ENCODE results near the gene DACT1. TPM values are rescaled to one million over a fixed set of nuclear protein-coding genes. Genes with fewer than 3 reads are reported as not detected.

The DACT1 gene
- total RNA-seq, 2 donors from 2014 or later = 0.91 to 1.8 TPM

GRCh38 chr14:58687232-58687795, 49.6 kb downstream of the DACT1 start:
- Mint-ChIP-seq H3K4me1 (no peaks in the 10 kb centered on the region), H3K4me3 (no peak overlapping the region), H3K27me3 (peaks cover 7% of the 10 kb centered on the region), H3K27ac (no peak overlapping the region), H3K36me3 (ENCODE audit: low read depth) (no peaks in the 10 kb centered on the region)
- no peak for ATAC-seq
- no peaks in the 10 kb centered on the region for H3K9me3 ChIP-seq (ENCODE audit: control insufficient read depth, low read length, poor library complexity, severe bottlenecking)
- no peak for DNase-seq

DNA sequence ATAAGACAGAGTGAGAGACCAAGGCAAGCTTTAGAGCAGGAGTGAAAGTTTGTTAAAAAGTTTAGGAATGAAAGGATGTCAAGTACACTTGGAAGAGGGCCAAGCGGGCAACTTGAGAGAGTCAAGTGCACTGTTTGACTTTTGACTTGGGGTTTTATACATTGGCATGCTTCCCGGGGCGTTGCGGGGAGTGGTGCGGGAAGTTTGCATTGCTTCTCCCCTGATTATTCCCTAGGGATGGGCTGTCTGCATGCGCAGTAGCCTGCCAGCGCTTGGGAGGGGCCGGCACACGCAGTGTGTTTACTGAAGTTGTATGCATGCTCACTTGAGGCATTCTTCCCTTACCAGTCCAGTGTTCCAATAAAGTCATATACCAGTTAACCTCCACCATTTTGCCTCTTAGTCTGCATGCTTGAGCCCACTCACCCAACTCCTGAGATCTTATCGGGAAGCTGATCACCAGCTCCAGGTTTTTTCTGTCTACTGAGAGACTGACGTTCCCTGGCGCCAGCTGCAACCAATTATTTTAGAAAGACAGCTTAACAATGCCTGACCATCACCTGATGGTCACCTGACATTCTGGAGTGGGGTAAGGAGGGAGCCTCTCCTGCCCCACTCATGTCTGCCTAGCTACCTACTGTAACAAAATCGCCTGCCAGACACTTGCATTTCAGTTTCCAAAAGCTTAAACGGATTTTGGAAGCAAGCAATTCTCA, 53.2 kb downstream of the DACT1 start:
- peaks cover 8% of the 10 kb centered on the region for H3K27me3 Mint-ChIP-seq
- ATAC-seq (no peak), DNase-seq (no peak)
- H3K4me1 Mint-ChIP-seq = no peaks in the 10 kb centered on the region
- H3K27ac Mint-ChIP-seq = no peak overlapping the region
- H3K36me3 Mint-ChIP-seq (ENCODE audit: low read depth) = no peaks in the 10 kb centered on the region
- H3K4me3 Mint-ChIP-seq = no peak overlapping the region
- no peaks in the 10 kb centered on the region for H3K9me3 ChIP-seq (ENCODE audit: control insufficient read depth, low read length, poor library complexity, severe bottlenecking)

DNA sequence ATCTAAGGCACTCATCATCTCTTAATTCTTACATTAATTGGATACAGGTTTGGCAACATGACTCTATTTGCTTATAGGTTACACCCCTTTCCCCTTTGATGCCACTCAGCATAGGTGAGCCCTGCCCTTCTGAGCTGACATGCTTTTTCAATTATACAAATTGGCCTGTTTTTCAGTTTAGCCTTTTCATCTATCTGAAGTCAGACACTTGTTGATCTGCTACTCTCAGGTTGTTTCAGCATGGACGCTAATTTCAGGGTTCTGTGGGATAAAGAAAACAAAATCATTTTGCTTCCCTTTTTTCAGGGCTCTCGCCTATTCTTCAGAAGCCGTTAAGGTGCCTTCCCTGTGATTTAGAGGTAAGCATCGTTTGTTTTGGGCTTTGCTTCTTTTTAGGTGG, 55.3 kb downstream of the DACT1 start:
- H3K27me3 Mint-ChIP-seq = peaks cover 10% of the 10 kb centered on the region
- ATAC-seq (no peak), DNase-seq (no peak)
- H3K9me3 ChIP-seq (ENCODE audit: control insufficient read depth, low read length, poor library complexity, severe bottlenecking) = no peaks in the 10 kb centered on the region
- H3K4me3 Mint-ChIP-seq = no peak overlapping the region
- no peak overlapping the region for H3K27ac Mint-ChIP-seq
- H3K4me1 Mint-ChIP-seq = no peaks in the 10 kb centered on the region
- H3K36me3 Mint-ChIP-seq (ENCODE audit: low read depth) = no peaks in the 10 kb centered on the region

DNA sequence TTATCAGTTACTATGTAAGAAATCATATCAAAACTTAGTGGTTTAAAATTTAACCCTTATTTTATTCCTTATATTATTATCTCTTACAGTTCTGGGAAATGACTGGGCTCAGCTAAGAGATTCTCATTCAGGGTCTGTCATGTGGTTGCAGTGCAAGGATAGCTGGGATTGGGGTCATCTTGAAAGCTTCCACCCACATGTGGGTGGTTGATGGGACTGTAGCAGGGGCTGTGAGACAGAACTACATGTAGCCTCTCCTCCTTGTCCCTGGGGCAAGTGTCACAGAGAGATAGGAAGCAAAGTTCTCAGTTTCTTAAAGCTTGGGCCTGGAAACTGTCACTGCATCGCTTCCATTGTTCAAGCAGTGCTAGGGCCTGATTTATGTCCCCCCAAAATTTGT, 57.8 kb downstream of the DACT1 start:
- no peaks in the 10 kb centered on the region for H3K36me3 Mint-ChIP-seq (ENCODE audit: low read depth)
- H3K27ac Mint-ChIP-seq = no peak overlapping the region
- H3K27me3 Mint-ChIP-seq = peaks cover 30% of the 10 kb centered on the region
- H3K4me3 Mint-ChIP-seq = no peak overlapping the region
- DNase-seq (no peak), ATAC-seq (no peak)
- H3K4me1 Mint-ChIP-seq = no peaks in the 10 kb centered on the region
- H3K9me3 ChIP-seq (ENCODE audit: control insufficient read depth, low read length, poor library complexity, severe bottlenecking) = no peaks in the 10 kb centered on the region

DNA sequence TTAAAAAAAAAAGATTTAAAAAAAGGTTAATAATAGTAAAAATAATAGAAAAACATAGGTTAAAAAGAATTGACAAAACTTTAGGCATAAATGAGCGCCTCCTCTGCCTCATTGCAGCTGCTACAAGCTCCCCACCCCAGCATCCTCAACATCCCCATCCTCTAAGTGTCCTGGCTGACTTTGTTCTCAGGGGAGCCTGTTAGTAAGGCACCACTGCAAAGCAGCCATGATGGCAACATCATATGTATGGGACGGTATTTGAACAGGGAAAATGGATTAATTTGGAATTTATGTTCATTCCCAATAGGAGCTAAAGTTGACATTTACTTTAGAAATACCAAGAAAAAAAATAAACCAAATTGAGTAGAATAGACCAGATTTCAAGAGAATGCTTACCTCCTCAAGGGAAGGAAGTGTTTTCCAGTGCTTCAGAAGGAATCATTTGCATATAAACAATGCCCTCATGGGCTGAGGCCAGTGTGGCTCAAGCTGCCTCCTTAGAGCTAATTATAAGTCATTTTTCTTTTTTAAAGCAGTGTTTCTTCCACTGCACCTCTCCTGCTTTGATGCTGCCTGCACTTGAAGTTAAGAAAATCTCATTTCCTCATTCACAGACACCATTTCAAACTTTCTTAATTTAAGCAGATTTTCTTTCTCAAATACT, 59.6 kb downstream of the DACT1 start:
- ATAC-seq = no peak
- H3K4me3 Mint-ChIP-seq = no peak overlapping the region
- H3K9me3 ChIP-seq (ENCODE audit: control insufficient read depth, low read length, poor library complexity, severe bottlenecking) = no peaks in the 10 kb centered on the region
- no peaks in the 10 kb centered on the region for H3K4me1 Mint-ChIP-seq
- no peak overlapping the region for H3K27ac Mint-ChIP-seq
- peaks cover 40% of the 10 kb centered on the region for H3K27me3 Mint-ChIP-seq
- DNase-seq = no peak
- H3K36me3 Mint-ChIP-seq (ENCODE audit: low read depth) = no peaks in the 10 kb centered on the region

Other genes starting within 250 kb of the DACT1 start
- not detected for gene TOMM20L, start 242.0 kb upstream of the DACT1 start, total RNA-seq
- gene TIMM9, start 210.4 kb upstream of the DACT1 start, total RNA-seq = 10 to 100 TPM; 28.1 to 31.5 TPM
- gene KIAA0586, start 210.2 kb upstream of the DACT1 start, total RNA-seq = 10 to 100 TPM; 23.4 to 29.1 TPM

All from T-helper 17 cell (primary cell).